ENCODE results near the gene GPATCH1. TPM values are rescaled to one million over a fixed set of nuclear protein-coding genes. Genes with fewer than 3 reads are reported as not detected.
A peak's percentile ranks its signal among the peaks of the same experiment; 100 is the strongest.
"Not testable (repeated sequence)": the region's sequence is repeated elsewhere in the genome, so short reads cannot be mapped to it uniquely, and the experiment has no call there.

The GPATCH1 gene
- total RNA-seq, 1 donor from 2014 or later: 8.7 TPM

- H3K4me3 Mint-ChIP-seq (ENCODE audit: unreplicated experiment): no peak overlapping the region
- no peak for DNase-seq (ENCODE audit: low spot score)
- no peaks in the 10 kb centered on the region for H3K36me3 Mint-ChIP-seq (ENCODE audit: low read depth, unreplicated experiment)
- no peaks in the 10 kb centered on the region for H3K9me3 Mint-ChIP-seq (ENCODE audit: unreplicated experiment)
- no peak overlapping the region for H3K27ac Mint-ChIP-seq (ENCODE audit: unreplicated experiment)
- H3K4me1 Mint-ChIP-seq (ENCODE audit: unreplicated experiment): no peaks in the 10 kb centered on the region
- no peak for TF ChIP-seq CTCF (IDR thresholded peaks at IDR 0.05; ENCODE audit: unreplicated experiment)
- H3K27me3 Mint-ChIP-seq (ENCODE audit: unreplicated experiment): no peaks in the 10 kb centered on the region
These were observed 37.7 kb downstream of the GPATCH1 start for GRCh38 chr19:33118643-33119042.

- H3K9me3 Mint-ChIP-seq (ENCODE audit: unreplicated experiment): no peaks in the 10 kb centered on the region
- H3K27me3 Mint-ChIP-seq (ENCODE audit: unreplicated experiment): peaks cover 1% of the 10 kb centered on the region
- no peak for TF ChIP-seq CTCF (IDR thresholded peaks at IDR 0.05; ENCODE audit: unreplicated experiment)
- peaks cover 4% of the 10 kb centered on the region for H3K36me3 Mint-ChIP-seq (ENCODE audit: low read depth, unreplicated experiment)
- no peak for DNase-seq (ENCODE audit: low spot score)
- peaks cover 3% of the 10 kb centered on the region for H3K4me1 Mint-ChIP-seq (ENCODE audit: unreplicated experiment)
- no peak overlapping the region for H3K4me3 Mint-ChIP-seq (ENCODE audit: unreplicated experiment)
- H3K27ac Mint-ChIP-seq (ENCODE audit: unreplicated experiment): peak overlapping the region; percentile 27
These were observed 43.5 kb downstream of the GPATCH1 start for GRCh38 chr19:33124207-33125098.

GRCh38 chr19:33125929-33126388, 45.0 kb downstream of the GPATCH1 start:
- peak; percentile 90 for TF ChIP-seq CTCF (IDR thresholded peaks at IDR 0.05; ENCODE audit: unreplicated experiment)
- Mint-ChIP-seq H3K9me3 (ENCODE audit: unreplicated experiment) (no peaks in the 10 kb centered on the region), H3K4me1 (ENCODE audit: unreplicated experiment) (peaks cover 3% of the 10 kb centered on the region), H3K27me3 (ENCODE audit: unreplicated experiment) (peaks cover 1% of the 10 kb centered on the region), H3K4me3 (ENCODE audit: unreplicated experiment) (no peak overlapping the region), H3K36me3 (ENCODE audit: low read depth, unreplicated experiment) (peaks cover 6% of the 10 kb centered on the region), H3K27ac (ENCODE audit: unreplicated experiment) (no peak overlapping the region)
- DNase-seq (ENCODE audit: low spot score): peak; percentile 55

- Mint-ChIP-seq H3K4me3 (ENCODE audit: unreplicated experiment) (peak overlapping the region; percentile 68), H3K27ac (ENCODE audit: unreplicated experiment) (peak overlapping the region; percentile 6)
- H3K4me1 Mint-ChIP-seq (ENCODE audit: unreplicated experiment); DNase-seq (ENCODE audit: low spot score); H3K9me3 Mint-ChIP-seq (ENCODE audit: unreplicated experiment); H3K27me3 Mint-ChIP-seq (ENCODE audit: unreplicated experiment); H3K36me3 Mint-ChIP-seq (ENCODE audit: low read depth, unreplicated experiment): not testable (repeated sequence)
These were observed 45.7 kb downstream of the GPATCH1 start for GRCh38 chr19:33126712-33127111.

- Mint-ChIP-seq H3K36me3 (ENCODE audit: low read depth, unreplicated experiment) (peaks cover 6% of the 10 kb centered on the region), H3K27ac (ENCODE audit: unreplicated experiment) (no peak overlapping the region), H3K4me1 (ENCODE audit: unreplicated experiment) (peaks cover 3% of the 10 kb centered on the region), H3K27me3 (ENCODE audit: unreplicated experiment) (peaks cover 3% of the 10 kb centered on the region), H3K4me3 (ENCODE audit: unreplicated experiment) (no peak overlapping the region), H3K9me3 (ENCODE audit: unreplicated experiment) (no peaks in the 10 kb centered on the region)
- TF ChIP-seq CTCF (IDR thresholded peaks at IDR 0.05; ENCODE audit: unreplicated experiment): no peak
- DNase-seq (ENCODE audit: low spot score): no peak
These were observed 48.9 kb downstream of the GPATCH1 start for GRCh38 chr19:33129901-33130300.

Data from endothelial cell (in vitro differentiated cells).